A549 (cell line): ENCODE results near the gene IKZF3. TPM values are rescaled to one million over a fixed set of nuclear protein-coding genes. Genes with fewer than 3 reads are reported as not detected.

Experiments used
- ATAC-seq, 2 experiments: fragments of 200-7000 bp in 1 of 2; fragments of >200 bp in 1 of 2; cut with Nextera tagmentation in 1 of 2; cut with Tn5 transposase in 1 of 2; 3 replicates each; pipeline versions ENCODE4 v1.8.0 to v1.9.1; 2018 to 2020; ENCODE audit warnings: mild to moderate bottlenecking in 1 of 2, moderate library complexity in 1 of 2
- CTCF ChIA-PET: fragments of 300-600 bp; sonication (Branson Sonifier 250); formaldehyde crosslinking; extraction: SDS; loops from one replicate; lab custom pipeline; 2021; ENCODE audit warnings: antibody characterized with exemption, inconsistent platforms; lab: Yijun Ruan, JAX
- POLR2A ChIA-PET: fragments of 350-600 bp; formaldehyde crosslinking; extraction: SDS; loops from one replicate; lab custom pipeline; 2021; ENCODE audit warnings: antibody characterized with exemption, inconsistent platforms; lab: Yijun Ruan, JAX
- DNase-seq, 2 experiments: peaks; one replicate each; pipeline versions ENCODE4 v3.0.0 to v3.0.0-alpha.2; 2011 to 2016; ENCODE audit warnings: low read depth in 1 of 2, low spot score in 1 of 2
- FAIRE-seq: peaks from 2 replicates; lab custom pipeline; 2011; peaks lifted over from hg19 to GRCh38; lab: Jason Lieb, UNC
- H3K27ac ChIP-seq, 2 experiments: fragments of >200 bp; sonication (Bioruptor Twin); formaldehyde crosslinking; 3 replicates each; pipeline ENCODE4 v1.5.1; 2016 to 2017
- H3K4me1 ChIP-seq: fragments of >200 bp; sonication (Bioruptor Twin); formaldehyde crosslinking; 3 replicates; pipeline ENCODE4 v1.6.1; 2016
- H3K4me2 ChIP-seq: fragments of >200 bp; sonication (Bioruptor Twin); formaldehyde crosslinking; 3 replicates; pipeline ENCODE4 v1.6.1; 2016
- H3K4me3 ChIP-seq: fragments of >200 bp; sonication (Bioruptor Twin); formaldehyde crosslinking; 3 replicates; pipeline ENCODE4 v1.5.1; 2016
- H3K9me3 ChIP-seq: fragments of >200 bp; sonication (Bioruptor Twin); formaldehyde crosslinking; 3 replicates; pipeline ENCODE4 v1.6.1; 2016
- BHLHE40 ChIP-seq: IDR thresholded peaks from 2 replicates; pipeline ENCODE4 v1.6.1; 2012; ENCODE audit warnings: low read depth, low read length, inconsistent platforms
- CBX2 ChIP-seq: fragments of 200-600 bp; sonication (generic); IDR thresholded peaks from 2 replicates; pipeline ENCODE4 v1.6.1; 2016; ENCODE audit warnings: low read depth, mild to moderate bottlenecking, borderline replicate concordance
- CEBPB ChIP-seq, 2 experiments: fragments of >200 bp in 1 of 2; sonication (Bioruptor Twin) in 1 of 2; formaldehyde crosslinking in 1 of 2; IDR thresholded peaks; 2 replicates each; pipeline ENCODE4 v1.6.1; 2012 to 2016
- ESRRA ChIP-seq: fragments of 150-350 bp; IDR thresholded peaks from 2 replicates; pipeline ENCODE4 v1.6.1; 2014; ENCODE audit warnings: mild to moderate bottlenecking, low read length, borderline replicate concordance
- GATA3 ChIP-seq: IDR thresholded peaks from 2 replicates; pipeline ENCODE4 v1.6.1; 2012; ENCODE audit warnings: borderline replicate concordance
- HEYL ChIP-seq: fragments of 250-450 bp; sonication (Bioruptor Pico); IDR thresholded peaks from 2 replicates; pipeline ENCODE4 v1.8.0; 2021; ENCODE audit warnings: mild to moderate bottlenecking, moderate library complexity
- HOXA7 ChIP-seq: fragments of 250-450 bp; sonication (Bioruptor Pico); IDR thresholded peaks from 2 replicates; pipeline ENCODE4 v1.5.0; 2020; ENCODE audit warnings: mild to moderate bottlenecking, moderate library complexity
- HOXB13 ChIP-seq: fragments of 250-450 bp; sonication (Bioruptor Pico); IDR thresholded peaks from 2 replicates; pipeline ENCODE4 v1.5.0; 2020; ENCODE audit warnings: low read depth, mild to moderate bottlenecking, moderate library complexity
- HOXB5 ChIP-seq: fragments of 250-450 bp; sonication (Bioruptor Pico); IDR thresholded peaks from 2 replicates; pipeline ENCODE4 v1.5.0; 2020; ENCODE audit warnings: mild to moderate bottlenecking, moderate library complexity
- JUN ChIP-seq, 2 experiments: fragments of >200 bp; sonication (Bioruptor Twin); formaldehyde crosslinking; IDR thresholded peaks; 2 replicates in 1 of 2; 3 replicates in 1 of 2; pipeline ENCODE4 v1.6.1; 2016 to 2017
- JUNB ChIP-seq: fragments of >200 bp; sonication (Bioruptor Twin); formaldehyde crosslinking; IDR thresholded peaks from 2 replicates; pipeline ENCODE4 v1.6.1; 2016
- KDM5A ChIP-seq: fragments of 200-600 bp; sonication (generic); IDR thresholded peaks from 2 replicates; pipeline ENCODE4 v1.6.1; 2016; ENCODE audit warnings: antibody characterized with exemption, mild to moderate bottlenecking
- MAFK ChIP-seq: fragments of 450-650 bp; IDR thresholded peaks from 2 replicates; pipeline ENCODE4 v1.6.1; 2014; ENCODE audit not compliant: partially characterized antibody
- MAZ ChIP-seq: fragments of 150-350 bp; IDR thresholded peaks from 2 replicates; pipeline ENCODE4 v1.6.1; 2014; ENCODE audit warnings: antibody characterized with exemption, low read depth, low read length, borderline replicate concordance
- NPAS2 ChIP-seq: fragments of 250-450 bp; sonication (Bioruptor Pico); IDR thresholded peaks from 2 replicates; pipeline ENCODE4 v1.8.0; 2022; ENCODE audit warnings: mild to moderate bottlenecking, moderate library complexity, borderline replicate concordance
- PHF8 ChIP-seq: fragments of 200-600 bp; sonication (generic); IDR thresholded peaks from 2 replicates; pipeline ENCODE4 v1.6.1; 2016; ENCODE audit warnings: low read depth, mild to moderate bottlenecking, antibody characterized with exemption, moderate library complexity, borderline replicate concordance
- POLR2A ChIP-seq: IDR thresholded peaks from 2 replicates; pipeline ENCODE4 v1.6.1; 2012; ENCODE audit warnings: mild to moderate bottlenecking, low read length
- POLR2AphosphoS2 ChIP-seq: conservative IDR thresholded peaks from 2 replicates; pipeline ENCODE4 v1.6.1; 2012; ENCODE audit warnings: low read length, improper control_type of control experiment, inconsistent platforms
- RARB ChIP-seq: fragments of 250-450 bp; sonication (Bioruptor Pico); IDR thresholded peaks from 2 replicates; pipeline ENCODE4 v1.8.0; 2021; ENCODE audit warnings: mild to moderate bottlenecking, moderate library complexity
- RFX5 ChIP-seq: fragments of 450-650 bp; IDR thresholded peaks from 2 replicates; pipeline ENCODE4 v1.7.1; 2014; ENCODE audit warnings: antibody characterized with exemption, mild to moderate bottlenecking, moderate library complexity
- SMC3 ChIP-seq: fragments of >200 bp; sonication (Bioruptor Twin); formaldehyde crosslinking; IDR thresholded peaks from 3 replicates; pipeline ENCODE4 v1.6.1; 2018; ENCODE audit warnings: inconsistent platforms
- TFCP2L1 ChIP-seq: fragments of 250-450 bp; sonication (Bioruptor Pico); IDR thresholded peaks from 2 replicates; pipeline ENCODE4 v1.5.0; 2021; ENCODE audit warnings: mild to moderate bottlenecking
- ZC3H11A ChIP-seq: fragments of 450-650 bp; IDR thresholded peaks from 2 replicates; pipeline ENCODE4 v1.6.1; 2014; ENCODE audit warnings: antibody characterized with exemption, mild to moderate bottlenecking
- ZSCAN20 ChIP-seq: fragments of 250-450 bp; sonication (Bioruptor Pico); IDR thresholded peaks from 2 replicates; pipeline ENCODE4 v1.8.0; 2022; ENCODE audit warnings: mild to moderate bottlenecking, moderate library complexity
- WGBS: methylation state at CpG from one replicate; pipeline ENCODE4 v1.1.6; 2017; ENCODE audit errors: missing lambda C conversion rate; 5-methylcytosine and 5-hydroxymethylcytosine counted together
- polyA plus RNA-seq, 4 experiments: library from polyadenylated mRNA; depleted of rRNA in 3 of 4; stranded (reverse); fragments of >200 nt; fragmentation: RNase III in 1 of 4; extraction: RNeasy Plus Mini Kit Qiagen cat#74134 plus additional on column Dnase treatment in 1 of 4; gene quantifications; 2 replicates in 3 of 4; 3 replicates in 1 of 4; pipeline ENCODE4 v1.2.3, GENCODE V29; 2011 to 2017
- TF ChIP-seq, protein P1 (sequence below): fragments of >200 bp; sonication (Bioruptor Twin); formaldehyde crosslinking; IDR thresholded peaks from 3 replicates; pipeline ENCODE4 v1.5.1; 2016
- TF ChIP-seq, protein P2 (sequence below): fragments of 450-650 bp; IDR thresholded peaks from 2 replicates; pipeline ENCODE4 v1.6.1; 2014; ENCODE audit warnings: antibody characterized with exemption
- TF ChIP-seq, protein P3 (sequence below): fragments of 250-450 bp; sonication (Bioruptor Pico); IDR thresholded peaks from 2 replicates; pipeline ENCODE4 v1.5.0; 2021; ENCODE audit warnings: mild to moderate bottlenecking, moderate library complexity, borderline replicate concordance
- TF ChIP-seq, protein P4 (sequence below): fragments of 200-600 bp; sonication (generic); IDR thresholded peaks from 2 replicates; pipeline ENCODE4 v1.6.1; 2016; ENCODE audit warnings: antibody characterized with exemption, mild to moderate bottlenecking, moderate library complexity
- TF ChIP-seq, protein P5 (sequence below): fragments of 150-350 bp; IDR thresholded peaks from 2 replicates; pipeline ENCODE4 v1.6.1; 2014; ENCODE audit warnings: low read depth, mild to moderate bottlenecking, low read length

Gene IKZF3
- polyA plus RNA-seq, 2 of the 4 experiments (the other 2 are of a cell fraction) = not detected

DNA sequence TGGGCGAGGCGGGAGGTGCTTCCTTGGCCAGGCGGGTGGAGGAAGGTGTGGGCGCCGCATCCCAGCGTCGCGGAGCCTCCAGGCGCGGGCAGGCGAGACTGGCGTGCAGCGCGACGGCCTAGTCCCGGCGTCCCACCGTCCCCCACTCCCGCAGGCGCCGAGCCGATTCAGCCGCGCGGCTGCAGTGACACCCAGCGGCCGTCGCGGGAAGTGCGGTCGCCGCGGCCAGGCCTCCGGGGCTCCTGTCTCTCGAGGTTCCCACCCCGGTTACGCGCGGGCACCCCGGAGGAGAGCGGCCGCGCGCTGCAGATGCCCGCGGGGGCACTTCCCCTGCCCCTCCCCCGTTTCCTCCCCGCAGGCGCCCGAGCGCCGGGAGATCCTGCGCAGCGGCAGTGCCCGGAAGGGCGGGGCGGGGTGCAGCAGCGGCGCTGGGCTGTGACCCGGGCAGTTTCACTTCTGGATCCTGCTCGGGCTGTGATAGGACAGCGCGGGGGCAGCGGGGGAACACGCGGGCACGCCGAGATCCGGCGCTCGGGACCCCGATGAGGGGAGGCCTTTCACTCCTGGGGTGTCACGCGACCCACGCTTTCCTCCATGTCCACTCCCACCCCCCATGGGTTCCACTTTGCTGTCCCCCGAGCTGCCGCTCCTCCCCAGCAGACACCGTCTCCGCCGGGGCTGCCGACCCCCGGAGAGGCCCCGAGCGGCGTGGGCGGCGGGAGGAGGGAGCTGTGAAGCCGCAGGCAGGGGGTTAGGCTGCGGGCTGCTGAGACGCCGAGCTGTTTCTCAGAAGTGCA lies 109.8 kb downstream of the IKZF3 start (continued):
- TF ChIP-seq POLR2AphosphoS2 (no peak), SMC3 (peak; percentile 96), ZC3H11A (no peak), HOXA7 (CRISPR knock-in tag) (no peak), MAZ (peak; percentile 20; the same call in 1 of the 2 replicates), BHLHE40 (no peak), RFX5 (peak; percentile 35; the same call in 1 of the 2 replicates), ZSCAN20 (no peak), CBX2 (no peak), JUNB (no peak), KDM5A (peak; percentile 96), HOXB13 (CRISPR knock-in tag) (no peak), RARB (CRISPR knock-in tag) (no peak), HEYL (no peak), MAFK (no peak), PHF8 (no peak; the same call in 1 of the 2 replicates), ESRRA (no peak)
- TF ChIP-seq, protein P1, sequence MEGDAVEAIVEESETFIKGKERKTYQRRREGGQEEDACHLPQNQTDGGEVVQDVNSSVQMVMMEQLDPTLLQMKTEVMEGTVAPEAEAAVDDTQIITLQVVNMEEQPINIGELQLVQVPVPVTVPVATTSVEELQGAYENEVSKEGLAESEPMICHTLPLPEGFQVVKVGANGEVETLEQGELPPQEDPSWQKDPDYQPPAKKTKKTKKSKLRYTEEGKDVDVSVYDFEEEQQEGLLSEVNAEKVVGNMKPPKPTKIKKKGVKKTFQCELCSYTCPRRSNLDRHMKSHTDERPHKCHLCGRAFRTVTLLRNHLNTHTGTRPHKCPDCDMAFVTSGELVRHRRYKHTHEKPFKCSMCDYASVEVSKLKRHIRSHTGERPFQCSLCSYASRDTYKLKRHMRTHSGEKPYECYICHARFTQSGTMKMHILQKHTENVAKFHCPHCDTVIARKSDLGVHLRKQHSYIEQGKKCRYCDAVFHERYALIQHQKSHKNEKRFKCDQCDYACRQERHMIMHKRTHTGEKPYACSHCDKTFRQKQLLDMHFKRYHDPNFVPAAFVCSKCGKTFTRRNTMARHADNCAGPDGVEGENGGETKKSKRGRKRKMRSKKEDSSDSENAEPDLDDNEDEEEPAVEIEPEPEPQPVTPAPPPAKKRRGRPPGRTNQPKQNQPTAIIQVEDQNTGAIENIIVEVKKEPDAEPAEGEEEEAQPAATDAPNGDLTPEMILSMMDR = peak; percentile 99
- TF ChIP-seq, protein P2, sequence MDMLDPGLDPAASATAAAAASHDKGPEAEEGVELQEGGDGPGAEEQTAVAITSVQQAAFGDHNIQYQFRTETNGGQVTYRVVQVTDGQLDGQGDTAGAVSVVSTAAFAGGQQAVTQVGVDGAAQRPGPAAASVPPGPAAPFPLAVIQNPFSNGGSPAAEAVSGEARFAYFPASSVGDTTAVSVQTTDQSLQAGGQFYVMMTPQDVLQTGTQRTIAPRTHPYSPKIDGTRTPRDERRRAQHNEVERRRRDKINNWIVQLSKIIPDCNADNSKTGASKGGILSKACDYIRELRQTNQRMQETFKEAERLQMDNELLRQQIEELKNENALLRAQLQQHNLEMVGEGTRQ = 0 out of 2 replicates have a peak, but pooled peaks have one; percentile 12

DNA sequence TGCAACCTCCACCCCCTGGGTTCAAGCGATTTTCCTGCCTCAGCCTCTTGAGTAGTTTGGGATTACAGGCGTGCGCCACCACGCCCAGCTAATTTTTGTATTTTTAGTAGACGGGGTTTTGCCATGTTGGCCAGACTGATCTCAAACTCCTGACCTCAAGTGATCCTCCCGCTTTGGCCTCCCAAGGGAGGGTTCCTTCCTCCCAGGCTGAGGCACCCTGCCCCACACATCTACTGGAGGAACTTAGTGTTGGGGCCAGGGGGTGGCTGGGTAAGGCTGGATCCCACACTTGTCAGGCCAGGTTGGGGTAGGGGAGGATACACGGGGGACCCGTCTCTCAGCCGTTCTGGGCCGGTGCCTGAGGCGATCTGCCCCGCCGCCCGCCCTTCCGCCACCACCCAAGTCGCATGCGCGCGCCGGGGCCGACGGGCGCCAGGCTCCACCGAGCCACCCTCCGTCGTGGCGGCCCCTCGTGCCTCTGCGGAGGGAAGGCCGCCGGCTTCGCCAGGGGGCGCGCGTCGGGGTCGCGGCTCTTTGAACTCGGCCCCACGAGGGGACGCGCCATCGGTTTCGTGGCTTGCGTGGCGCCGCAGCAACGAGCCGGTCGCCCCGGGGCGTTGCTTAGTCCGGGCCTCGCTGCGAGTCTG lies 110.5 kb downstream of the IKZF3 start:
- no peak for FAIRE-seq
- Histone ChIP-seq H3K4me3 (peak overlapping the region; percentile 69), H3K4me1 (peaks cover 21% of the 10 kb centered on the region), H3K9me3 (no peaks in the 10 kb centered on the region), H3K4me2 (peak overlapping the region; percentile 94), H3K27ac (peak overlapping the region; percentile 83 to 96)
- no peak for DNase-seq
- ChIA-PET POLR2A (interaction anchor here (1.0 to 2.8 kb wide), 3 partner anchors 24 to 226 kb away, joined by 3 to 12 read pairs (median 7); partner anchors contain the start of genes MIEN1 and PSMD3), CTCF (interaction anchor here (0.6 to 15.6 kb wide), 41 partner anchors 10 to 206 kb away, joined by 3 to 217 read pairs (median 4); partner anchors contain the start of genes IKZF3, MIEN1, PGAP3 and PPP1R1B)
- 57% methylated on average over 14 of the region's 55 CpGs for WGBS
- ATAC-seq = peak; percentile 26 to 38; a peak in 5 of 6 replicates
- TF ChIP-seq NPAS2 (CRISPR knock-in tag) (0 out of 2 replicates have a peak, but pooled peaks have one; percentile 17), POLR2A (peak; percentile 31; the same call in 1 of the 2 replicates), TFCP2L1 (CRISPR knock-in tag) (no peak), JUN (IDR thresholded peaks at IDR 0.05) (no peak), HOXB13 (CRISPR knock-in tag) (peak; percentile 81), CEBPB (IDR thresholded peaks at IDR 0.05) (no peak), GATA3 (0 out of 2 replicates have a peak, but pooled peaks have one; percentile 1), HOXB5 (CRISPR knock-in tag) (peak; percentile 77; the same call in 1 of the 2 replicates)
- TF ChIP-seq, protein P3, sequence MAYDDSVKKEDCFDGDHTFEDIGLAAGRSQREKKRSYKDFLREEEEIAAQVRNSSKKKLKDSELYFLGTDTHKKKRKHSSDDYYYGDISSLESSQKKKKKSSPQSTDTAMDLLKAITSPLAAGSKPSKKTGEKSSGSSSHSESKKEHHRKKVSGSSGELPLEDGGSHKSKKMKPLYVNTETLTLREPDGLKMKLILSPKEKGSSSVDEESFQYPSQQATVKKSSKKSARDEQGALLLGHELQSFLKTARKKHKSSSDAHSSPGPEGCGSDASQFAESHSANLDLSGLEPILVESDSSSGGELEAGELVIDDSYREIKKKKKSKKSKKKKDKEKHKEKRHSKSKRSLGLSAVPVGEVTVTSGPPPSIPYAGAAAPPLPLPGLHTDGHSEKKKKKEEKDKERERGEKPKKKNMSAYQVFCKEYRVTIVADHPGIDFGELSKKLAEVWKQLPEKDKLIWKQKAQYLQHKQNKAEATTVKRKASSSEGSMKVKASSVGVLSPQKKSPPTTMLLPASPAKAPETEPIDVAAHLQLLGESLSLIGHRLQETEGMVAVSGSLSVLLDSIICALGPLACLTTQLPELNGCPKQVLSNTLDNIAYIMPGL (CRISPR knock-in tag) = no peak
- TF ChIP-seq, protein P4, sequence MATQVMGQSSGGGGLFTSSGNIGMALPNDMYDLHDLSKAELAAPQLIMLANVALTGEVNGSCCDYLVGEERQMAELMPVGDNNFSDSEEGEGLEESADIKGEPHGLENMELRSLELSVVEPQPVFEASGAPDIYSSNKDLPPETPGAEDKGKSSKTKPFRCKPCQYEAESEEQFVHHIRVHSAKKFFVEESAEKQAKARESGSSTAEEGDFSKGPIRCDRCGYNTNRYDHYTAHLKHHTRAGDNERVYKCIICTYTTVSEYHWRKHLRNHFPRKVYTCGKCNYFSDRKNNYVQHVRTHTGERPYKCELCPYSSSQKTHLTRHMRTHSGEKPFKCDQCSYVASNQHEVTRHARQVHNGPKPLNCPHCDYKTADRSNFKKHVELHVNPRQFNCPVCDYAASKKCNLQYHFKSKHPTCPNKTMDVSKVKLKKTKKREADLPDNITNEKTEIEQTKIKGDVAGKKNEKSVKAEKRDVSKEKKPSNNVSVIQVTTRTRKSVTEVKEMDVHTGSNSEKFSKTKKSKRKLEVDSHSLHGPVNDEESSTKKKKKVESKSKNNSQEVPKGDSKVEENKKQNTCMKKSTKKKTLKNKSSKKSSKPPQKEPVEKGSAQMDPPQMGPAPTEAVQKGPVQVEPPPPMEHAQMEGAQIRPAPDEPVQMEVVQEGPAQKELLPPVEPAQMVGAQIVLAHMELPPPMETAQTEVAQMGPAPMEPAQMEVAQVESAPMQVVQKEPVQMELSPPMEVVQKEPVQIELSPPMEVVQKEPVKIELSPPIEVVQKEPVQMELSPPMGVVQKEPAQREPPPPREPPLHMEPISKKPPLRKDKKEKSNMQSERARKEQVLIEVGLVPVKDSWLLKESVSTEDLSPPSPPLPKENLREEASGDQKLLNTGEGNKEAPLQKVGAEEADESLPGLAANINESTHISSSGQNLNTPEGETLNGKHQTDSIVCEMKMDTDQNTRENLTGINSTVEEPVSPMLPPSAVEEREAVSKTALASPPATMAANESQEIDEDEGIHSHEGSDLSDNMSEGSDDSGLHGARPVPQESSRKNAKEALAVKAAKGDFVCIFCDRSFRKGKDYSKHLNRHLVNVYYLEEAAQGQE = no peak
- TF ChIP-seq, protein P5, sequence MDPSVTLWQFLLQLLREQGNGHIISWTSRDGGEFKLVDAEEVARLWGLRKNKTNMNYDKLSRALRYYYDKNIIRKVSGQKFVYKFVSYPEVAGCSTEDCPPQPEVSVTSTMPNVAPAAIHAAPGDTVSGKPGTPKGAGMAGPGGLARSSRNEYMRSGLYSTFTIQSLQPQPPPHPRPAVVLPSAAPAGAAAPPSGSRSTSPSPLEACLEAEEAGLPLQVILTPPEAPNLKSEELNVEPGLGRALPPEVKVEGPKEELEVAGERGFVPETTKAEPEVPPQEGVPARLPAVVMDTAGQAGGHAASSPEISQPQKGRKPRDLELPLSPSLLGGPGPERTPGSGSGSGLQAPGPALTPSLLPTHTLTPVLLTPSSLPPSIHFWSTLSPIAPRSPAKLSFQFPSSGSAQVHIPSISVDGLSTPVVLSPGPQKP = no peak
